Epidermal melanocyte (primary cell): Measurements from ENCODE around the gene TMEFF2.

ENCODE experiments used
- DNase-seq: peaks from one replicate; pipeline ENCODE4 v3.0.0; 2011; ENCODE audit warnings: low spot score; ENCODE audit not compliant: insufficient read length

Gene TMEFF2

GRCh38 chr2:191907091-191907490 lies 287.6 kb downstream of the TMEFF2 start:
- DNase-seq, result no peak

- no peak for DNase-seq
Observed at GRCh38 chr2:191905336-191905735, 289.4 kb downstream of the TMEFF2 start.

DNA sequence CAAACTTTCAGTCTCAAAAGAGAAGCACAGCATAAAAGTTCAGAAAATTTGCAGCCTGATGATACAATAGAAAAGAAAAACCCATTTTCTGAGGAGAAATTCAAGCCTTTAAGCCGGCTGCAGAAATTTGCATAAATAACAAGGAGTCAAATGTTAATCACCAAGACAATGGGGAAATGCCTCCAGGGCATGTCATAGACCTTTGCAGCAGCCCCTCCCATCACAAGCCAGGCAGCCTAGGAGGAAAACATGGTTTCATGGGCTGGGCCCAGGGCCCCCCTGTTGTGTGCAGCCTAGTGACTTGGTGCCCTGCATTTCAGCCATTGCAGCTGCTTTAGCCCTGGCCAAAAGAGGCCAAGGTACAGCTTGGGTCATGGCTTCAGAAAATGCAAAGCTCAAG lies 293.7 kb downstream of the TMEFF2 start:
- no peak for DNase-seq

DNA sequence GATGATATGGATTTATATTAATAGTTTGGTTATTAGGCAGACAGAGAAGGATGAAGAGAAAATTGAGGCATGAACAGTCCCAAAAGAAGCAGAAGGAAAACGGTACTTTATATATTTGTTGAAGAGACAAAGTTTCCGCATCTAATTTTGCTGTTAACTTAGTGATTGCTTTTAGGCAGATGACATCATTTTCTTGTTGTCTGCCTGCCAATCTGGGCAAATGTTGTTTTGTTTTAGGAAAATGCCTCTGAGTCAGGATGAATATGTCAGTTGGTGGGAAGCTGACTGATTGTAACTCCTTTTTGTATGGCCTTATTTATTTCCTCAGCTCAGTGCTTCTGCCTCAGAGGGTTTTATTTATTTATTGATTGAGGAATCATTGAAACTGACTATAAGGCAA lies 295.3 kb downstream of the TMEFF2 start:
- DNase-seq, result no peak
